HG03095 (cell line): ENCODE results near the gene SV2C.

Experiments
- ATAC-seq: cut with Tn5 transposase; IDR thresholded peaks from one replicate; pipeline ENCODE4 v1.9.1; 2021; ENCODE audit warnings: moderate library complexity; ENCODE audit not compliant: unreplicated experiment

The SV2C gene

DNA sequence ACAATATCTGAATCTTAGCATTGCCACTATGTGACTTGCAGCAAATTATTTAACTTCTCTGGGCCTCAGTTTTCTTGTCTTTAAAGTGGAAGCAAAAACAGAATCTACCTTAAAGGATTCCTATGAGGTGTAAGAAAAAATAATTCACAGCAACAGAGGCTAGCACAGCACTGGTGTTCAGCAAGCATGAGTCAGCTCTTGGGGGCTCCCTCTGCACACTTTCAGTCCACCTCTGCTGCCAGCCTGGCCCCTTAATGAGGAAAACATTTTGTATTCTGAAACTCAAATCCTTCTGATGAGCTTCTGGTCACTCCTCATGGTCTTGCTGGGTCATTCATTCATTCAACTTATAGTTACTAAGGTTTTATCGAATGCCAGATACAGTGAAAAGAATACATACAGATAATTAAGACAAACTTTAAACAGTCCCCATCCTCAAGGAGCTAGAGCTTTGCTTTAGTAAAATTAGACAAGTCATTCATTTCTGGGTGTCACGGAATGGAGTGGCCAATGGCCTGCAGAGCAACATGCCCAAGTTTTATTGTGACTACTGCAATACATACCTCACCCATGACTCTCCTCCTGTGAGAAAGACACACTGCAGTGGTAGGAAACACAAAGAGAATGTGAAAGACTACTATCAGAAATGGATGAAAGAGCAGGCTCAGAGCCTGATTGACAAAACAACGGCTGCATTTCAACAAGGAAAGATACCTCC is 293.1 kb downstream of the SV2C start:
- ATAC-seq: no peak

DNA sequence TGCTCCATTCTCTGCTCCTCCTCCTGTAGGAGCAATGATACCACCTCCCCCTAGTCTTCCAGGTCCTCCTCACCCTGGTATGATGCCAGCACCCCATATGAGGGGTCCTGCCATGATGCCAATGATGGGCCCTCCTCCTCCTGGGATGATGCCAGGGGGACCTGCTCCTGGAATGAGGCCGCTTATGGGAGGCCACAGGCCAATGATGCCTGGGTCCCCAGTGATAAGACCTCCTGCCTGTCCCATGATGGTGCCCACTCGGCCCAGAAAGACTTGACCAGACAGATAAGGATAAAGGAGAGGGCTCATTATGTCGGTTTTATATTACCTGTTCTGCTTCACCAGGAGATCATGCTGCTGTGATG is 293.7 kb downstream of the SV2C start:
- ATAC-seq: no peak

DNA sequence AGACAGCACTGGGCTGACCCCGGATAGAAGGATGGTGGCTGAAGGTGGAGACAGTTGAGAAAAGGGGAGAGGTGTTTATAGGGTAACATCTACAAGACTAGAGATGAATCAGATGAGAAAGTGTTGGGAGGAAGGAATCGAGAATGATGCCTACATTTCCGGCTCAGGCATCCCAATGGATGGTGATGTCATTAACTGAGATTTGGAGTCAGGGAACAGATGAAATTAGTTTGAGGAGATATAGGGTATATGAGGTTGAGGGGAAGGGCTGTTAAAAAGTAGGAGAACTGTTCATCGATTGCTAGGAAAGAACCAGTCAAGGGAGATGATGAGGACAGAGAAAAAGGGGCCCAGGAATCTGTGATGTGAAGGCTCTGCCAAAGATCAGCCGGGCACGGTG is 295.2 kb downstream of the SV2C start:
- ATAC-seq: no peak

DNA sequence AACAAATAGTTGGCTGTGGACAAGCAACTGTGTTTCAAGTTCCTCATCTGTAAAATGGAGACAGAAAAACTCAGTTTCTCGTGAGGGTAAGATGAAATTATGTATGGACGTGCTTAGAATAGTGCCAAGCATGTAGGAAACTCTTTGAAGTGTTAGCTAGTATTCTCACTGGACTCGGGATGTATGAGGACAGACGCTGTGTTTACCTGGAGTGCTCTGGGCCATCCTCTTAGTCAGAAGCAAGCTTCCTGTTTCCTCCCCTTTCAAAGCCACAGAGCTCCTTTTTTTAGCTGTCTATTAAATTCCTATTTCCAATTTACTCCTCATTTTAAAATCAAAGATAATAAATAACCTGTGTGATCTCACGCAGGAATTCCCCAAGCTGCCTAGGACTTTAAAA is 296.1 kb downstream of the SV2C start:
- no peak for ATAC-seq

DNA sequence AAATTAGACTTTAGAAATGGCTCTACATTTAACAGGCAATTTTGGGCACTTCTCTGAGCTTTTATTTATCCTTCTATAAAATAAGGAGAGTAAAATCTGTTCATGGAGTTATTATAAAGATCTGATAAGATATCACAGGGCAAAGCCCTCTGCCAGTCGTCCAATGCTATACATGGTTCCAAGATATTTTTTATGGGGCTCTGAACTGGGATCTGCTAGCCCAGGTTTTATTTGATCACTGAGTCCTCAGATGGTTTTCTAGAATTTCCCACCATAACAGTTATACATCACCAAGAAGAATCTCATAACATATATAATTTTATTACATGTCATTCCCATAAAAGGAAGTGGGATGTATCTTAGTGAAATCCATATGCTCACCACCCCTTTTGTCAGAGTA is 296.7 kb downstream of the SV2C start:
- ATAC-seq: no peak

DNA sequence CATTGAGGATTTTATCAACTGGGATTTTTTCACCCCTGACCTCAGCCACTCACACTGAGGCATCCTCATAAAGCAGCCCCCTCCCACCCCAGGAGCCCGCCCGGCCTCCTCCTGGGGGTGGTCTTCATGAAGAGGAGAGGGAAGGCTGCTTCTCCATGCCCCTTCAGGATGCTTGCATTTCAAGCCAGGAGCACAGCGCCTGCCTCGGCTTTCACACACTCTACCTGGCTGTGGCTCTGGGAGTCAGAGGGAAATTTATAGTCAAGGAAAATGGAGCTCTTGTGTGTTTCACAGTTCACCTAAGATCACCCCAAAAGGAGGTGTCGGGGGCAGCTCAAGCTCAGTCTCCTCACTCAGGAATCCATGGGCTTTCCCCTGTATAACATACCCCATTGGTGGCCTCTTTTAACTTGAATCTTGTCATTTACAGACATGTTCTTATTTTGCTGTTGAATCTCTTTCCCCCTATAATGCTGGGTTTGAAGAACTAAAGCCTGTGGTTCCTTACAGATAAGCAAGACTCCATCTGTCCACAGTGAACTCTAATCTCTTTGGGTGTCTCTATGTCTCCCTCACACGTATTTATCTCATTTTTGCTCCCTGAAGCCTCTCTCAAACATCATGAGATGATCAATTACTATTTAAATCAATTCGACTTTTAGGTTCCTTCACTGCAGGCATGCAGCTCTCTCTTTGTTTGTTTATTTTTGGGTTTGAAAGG is 297.3 kb downstream of the SV2C start:
- no peak for ATAC-seq

DNA sequence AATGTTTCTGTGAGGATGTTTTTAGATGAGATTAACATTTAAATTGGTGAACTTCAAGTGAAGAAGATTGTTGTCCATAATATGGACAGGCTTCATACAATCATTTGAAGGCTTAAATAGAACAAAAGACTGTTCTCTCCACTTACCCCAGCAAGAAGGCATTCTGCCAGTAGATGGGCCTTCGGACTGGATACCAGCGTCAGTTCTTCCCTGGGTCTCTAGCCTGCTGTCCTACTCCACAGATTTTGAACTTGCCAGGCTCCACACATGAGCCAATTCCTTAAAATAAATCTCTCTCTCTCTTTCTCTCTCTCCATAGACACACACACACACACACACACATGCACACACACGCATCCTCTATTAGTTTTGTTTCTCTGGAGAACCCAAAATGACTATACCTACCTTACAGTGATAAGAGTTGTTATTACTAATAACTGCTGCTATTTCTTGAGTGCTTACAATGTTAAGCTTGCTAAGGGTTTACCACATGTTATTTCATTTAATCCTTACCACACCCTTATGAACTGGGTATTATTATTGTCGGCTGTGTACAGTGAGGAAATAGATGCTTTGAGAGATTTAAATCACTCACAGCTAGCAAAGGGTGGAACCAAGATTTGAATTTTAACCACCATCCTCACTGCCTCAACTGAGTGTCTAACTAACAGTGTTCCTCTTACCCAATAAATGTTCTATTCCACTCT is 300.1 kb downstream of the SV2C start:
- ATAC-seq: no peak

DNA sequence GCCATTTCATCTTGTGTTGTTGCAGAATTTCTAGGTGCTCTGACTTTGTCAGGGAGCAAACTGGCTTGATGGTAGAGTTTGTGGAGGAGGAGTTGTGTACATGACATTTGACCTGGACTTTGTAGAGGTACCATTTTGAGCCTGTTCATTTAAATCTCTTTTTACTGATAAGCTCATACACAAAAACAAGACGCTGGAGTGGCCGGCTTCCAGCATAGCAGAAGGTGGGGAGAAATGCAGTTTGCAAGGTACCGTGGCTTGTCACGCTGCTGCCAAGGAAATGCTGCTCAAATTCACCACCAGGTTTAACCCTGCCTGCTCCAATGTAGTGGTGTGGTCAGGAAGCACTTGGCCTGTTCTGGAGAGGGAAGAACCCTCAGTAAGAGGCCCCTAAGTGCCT is 301.0 kb downstream of the SV2C start:
- ATAC-seq: no peak

DNA sequence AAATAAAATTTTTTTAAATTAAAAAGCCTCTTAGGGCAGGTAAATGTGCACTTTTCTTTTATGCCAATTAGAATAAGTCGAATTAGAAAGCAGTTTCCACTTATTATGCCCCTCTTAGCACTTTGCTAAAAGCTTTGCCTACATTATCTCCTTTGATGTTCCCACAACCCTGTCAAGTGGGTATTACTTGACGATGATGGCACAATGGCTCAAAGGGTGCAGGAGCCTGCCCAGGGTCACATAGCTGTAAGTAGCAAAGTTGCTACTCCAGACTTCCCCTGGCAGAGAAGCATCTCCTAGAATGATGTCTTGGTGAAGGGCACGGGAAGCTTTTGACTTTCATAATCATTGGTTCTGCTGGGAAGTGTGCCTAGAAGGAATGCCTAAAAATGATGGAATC is 301.5 kb downstream of the SV2C start:
- ATAC-seq: no peak

DNA sequence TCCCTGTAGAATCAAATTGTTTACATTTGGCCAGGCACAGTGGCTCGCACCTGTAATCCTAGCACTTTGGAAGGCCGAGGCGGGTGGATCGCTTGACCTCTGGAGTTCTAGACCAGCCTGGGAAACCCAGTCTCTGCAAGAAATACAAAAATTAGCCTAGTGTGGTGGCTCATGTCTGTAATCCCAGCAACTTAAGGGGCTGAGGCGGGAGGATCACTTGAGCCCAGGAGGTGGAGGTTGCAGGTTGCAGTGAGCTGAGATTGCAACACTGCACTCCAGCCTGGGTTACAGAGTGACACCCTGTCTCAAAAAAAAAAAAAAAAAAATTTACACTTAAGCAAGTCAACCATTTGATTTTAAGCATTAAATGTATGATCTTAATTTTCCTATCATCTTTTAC is 302.4 kb downstream of the SV2C start:
- no peak for ATAC-seq

DNA sequence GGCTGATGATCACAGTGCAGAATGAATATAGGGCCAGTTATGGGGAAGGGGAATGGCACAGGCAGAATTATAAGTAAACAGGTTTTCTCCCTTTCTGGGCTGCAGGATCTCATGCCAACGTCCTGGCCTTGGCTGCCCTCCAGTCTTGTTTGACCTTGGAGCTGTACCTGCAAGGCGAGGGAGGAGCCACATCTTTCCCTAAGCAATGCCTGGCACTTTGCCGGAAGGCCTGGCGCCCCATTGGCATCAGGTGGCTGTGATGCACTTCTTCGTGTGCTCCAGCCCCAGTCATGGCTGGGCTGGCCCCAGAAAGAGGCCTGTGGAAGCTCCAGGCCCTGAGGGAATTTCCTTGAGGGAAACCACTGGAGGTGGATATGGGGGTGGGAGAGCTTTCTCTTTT is 303.2 kb downstream of the SV2C start:
- no peak for ATAC-seq

DNA sequence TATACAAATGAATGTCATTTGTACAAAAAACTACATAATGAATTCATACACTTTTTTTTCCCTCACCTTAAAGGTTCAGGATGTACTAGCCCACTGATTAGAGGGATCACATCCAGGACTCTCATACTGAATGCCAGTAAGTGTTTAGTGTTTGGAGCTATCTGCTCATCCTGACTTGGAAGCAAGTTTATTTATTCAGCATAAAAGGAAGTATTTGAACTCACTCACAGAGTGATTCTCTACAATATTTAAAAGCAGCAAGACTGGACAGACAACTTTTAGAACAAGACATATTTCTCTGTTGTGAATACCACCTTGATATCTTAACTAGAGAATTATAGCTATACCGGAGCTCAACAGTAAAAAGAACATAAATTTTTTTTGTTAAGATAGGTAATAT is 305.1 kb downstream of the SV2C start:
- no peak for ATAC-seq

DNA sequence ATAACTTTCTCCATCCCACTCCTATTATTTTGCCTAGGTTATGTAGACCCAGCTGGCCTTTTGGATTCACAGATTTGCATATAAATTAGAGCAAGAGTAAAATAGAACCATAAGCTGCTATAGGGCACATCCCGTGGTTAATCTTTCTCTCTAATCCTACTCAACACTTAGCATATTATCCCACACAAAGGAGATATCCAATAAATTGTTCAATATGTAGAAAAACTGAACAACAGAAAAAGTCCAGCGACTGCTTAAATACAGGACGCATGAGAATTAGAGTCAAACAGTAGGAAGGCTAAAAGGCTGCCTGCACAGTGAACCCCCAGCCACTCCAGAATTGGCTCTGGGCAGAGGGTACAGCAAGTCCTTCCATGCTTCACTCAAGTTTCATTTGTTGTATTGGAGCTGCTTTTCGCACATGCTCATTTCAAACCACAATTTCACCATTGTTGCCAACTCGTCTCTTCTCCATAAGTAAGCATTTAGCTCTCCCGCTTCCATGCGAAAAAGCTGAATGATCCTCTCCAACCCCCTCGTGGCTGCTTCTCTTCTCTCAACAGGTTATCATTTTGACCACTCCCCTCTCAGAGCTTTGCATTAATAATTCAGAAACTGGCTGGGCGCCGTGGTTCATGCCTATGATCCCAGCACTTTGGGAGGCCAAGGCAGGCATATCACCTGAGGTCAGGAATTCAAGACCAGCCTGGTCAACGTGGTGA is 305.8 kb downstream of the SV2C start:
- no peak for ATAC-seq

DNA sequence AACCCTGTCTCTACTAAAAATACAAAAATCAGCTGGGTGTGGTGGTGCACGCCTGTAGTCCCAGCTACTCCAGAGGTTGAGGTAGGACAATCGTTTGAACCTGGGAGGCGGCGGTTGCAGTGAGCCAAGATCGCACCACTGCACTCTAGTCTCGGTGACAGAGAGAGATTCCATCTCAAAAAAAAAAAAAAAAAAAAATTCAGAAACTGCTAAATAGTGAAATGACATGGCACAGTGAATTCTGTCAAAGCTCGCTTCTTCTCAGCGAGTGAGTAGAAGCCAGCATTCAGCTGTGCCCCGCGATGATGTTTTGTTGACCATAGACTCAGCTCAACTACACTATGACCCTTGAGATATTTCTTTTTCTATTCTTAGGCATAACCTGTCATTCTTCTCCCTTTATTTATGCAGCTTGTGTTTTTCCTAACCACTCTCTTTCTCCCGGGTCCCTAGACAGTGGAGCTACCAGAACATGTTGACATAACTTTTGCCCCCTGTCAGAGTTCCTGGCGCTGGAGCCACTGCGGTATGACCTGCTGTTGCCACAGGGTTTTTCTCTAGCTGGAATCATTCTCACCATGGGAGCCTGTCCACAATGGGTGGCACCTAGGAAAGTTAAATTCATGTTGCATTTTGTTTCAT is 306.5 kb downstream of the SV2C start:
- ATAC-seq: no peak

DNA sequence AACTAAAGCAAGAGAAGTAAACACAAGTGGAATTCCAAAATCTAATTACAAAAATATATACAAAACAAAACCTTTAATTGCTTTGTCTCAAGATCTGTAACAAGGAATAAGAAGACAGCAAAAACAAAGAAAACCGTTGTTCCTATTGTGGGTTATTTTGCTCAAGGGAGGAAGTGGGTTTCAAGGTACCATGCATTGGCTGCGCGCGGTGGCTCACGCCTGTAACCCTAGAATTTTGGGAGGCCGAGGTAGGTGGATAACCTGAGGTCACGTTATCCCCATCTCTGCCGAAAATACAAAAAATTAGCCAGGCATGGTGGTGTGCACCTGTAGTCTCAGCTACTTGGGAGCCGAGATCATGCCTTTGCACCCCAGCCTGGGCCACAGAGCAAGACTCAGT is 307.8 kb downstream of the SV2C start:
- ATAC-seq: no peak

DNA sequence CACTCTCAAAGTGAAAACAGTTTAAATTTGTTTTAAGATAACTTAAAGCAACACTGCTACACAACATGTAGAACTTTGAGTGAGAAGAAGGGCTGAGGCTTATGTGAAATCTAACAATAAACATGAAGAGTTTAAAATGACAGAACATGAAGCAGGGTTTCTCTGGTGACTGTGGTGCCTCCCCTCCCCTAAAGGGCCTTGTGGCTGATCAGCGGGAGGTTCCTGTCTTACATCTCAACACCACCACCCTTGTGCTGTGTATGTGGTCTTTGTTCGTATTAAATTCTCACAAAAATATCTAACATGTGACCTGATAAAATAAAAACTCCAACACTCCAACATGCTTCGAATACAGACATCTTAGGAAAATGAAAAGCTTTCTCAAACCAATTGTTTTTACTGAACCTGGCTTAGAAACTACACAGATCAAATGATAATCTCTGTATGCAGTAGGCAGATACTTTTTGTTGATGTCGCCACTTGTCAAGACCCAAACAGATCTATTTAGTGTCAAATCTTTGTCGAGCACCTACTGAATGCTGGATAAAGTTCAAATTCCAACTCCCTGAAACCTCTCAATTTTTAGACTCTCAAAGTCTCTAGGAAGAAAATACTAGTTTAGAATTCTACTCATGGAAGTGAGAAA is 310.0 kb downstream of the SV2C start:
- no peak for ATAC-seq

DNA sequence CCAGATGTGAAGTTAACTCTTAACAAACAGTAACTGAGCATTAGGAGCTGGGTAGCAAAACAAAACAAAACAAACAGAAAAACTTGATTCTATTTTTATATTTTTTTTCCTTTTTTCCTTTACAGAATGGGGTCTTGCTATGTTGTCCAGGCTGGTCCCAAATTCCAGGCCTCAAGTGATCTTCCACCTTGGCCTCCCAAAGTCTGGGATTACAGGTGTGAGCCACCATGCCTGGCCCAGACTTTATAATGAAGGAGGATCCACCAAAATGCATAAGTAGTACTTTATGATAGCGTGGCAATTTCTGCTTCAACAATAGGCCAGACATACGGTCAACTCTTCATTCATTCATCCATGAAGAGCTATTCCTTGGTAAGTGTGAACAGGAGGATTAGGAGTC is 314.0 kb downstream of the SV2C start:
- ATAC-seq: no peak

DNA sequence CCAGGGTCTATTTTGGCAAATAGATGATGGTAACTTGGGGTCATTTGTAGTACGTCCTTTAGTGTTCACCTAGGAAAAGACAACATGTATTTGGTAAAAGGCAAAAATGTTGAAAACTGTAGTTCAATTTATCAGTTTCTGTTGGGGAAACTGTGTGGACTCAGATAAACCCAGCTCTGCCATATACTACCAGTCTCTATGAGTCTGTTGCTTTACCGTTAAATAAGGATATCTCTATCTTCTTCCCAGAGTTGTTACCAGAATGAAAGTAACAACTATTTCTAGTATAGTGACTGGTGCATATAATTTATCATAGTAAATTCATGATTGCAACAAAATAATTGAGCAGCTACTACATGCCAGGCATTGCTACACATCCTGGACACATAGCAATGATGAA is 316.1 kb downstream of the SV2C start:
- no peak for ATAC-seq

DNA sequence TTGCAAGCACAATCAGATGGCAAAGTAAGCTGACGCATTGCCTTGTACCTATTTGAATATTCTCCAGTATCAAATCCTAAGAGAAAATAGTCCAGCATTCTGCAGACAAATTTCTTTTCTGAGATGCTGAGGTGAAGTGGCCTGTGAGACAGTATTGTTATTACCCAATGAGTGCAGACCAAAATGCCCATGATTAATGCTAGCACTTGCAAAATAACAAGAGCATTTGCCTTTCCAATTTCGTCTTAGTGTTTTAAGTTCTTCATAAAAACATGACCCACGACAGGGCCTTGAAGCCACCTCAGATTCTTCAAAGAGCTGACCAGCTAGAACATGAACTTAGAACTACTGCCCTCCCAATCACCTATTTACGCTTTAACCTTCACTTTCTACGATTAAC is 317.3 kb downstream of the SV2C start:
- no peak for ATAC-seq

DNA sequence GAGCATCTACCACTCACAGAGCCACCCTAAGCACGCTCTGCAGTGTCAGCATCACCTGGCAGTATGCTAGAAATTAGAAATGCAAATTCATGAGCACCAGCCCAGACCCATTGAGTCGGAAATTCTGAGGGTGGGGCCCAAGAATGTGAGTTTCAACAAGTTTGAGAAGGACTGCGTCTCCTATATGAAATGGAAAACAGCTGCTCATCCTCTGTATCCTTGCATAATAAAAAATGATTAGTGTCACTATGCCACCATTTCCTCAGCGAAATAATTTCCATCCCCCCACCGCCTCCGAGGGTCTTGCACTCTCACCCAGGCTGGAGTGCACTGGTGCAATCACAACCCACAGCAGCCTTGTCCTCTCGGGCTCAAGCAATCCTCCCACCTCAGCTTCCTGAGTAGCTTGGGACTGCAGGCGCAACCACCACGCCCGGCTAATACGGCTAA is 318.6 kb downstream of the SV2C start:
- ATAC-seq: no peak
